Keratinocyte (primary cell): ENCODE results near the gene MAP1S. TPM values are rescaled to one million over a fixed set of nuclear protein-coding genes. Genes with fewer than 3 reads are reported as not detected.

Source experiments
- DNase-seq: peaks from one replicate; pipeline ENCODE4 v3.0.0-alpha.2; 2011; ENCODE audit warnings: low read depth, missing footprints, low spot score
- FAIRE-seq: peaks from 2 replicates; lab custom pipeline; 2011; peaks lifted over from hg19 to GRCh38; lab: Jason Lieb, UNC
- H2AFZ ChIP-seq: 2 replicates; pipeline ENCODE4 v1.6.0; 2012; ENCODE audit warnings: low read length, control low read depth, inconsistent platforms; ENCODE audit not compliant: control insufficient read depth
- H3K27ac ChIP-seq: 2 replicates; pipeline ENCODE4 v1.5.1; 2011; ENCODE audit warnings: low read length; ENCODE audit not compliant: control insufficient read depth, insufficient read depth
- H3K27me3 ChIP-seq: 3 replicates; pipeline ENCODE4 v1.6.0; 2011; ENCODE audit warnings: low read length; ENCODE audit not compliant: control insufficient read depth, insufficient read depth; ENCODE audit errors: extremely low read depth
- H3K36me3 ChIP-seq, 2 experiments: 2 replicates in 1 of 2; 3 replicates in 1 of 2; pipeline ENCODE4 v1.5.1; 2011; ENCODE audit warnings: low read length in 2 of 2, mild to moderate bottlenecking in 1 of 2; ENCODE audit not compliant: control insufficient read depth in 2 of 2, insufficient read depth in 2 of 2; ENCODE audit errors: extremely low read depth in 1 of 2
- H3K4me1 ChIP-seq: 3 replicates; pipeline ENCODE4 v1.5.1; 2011; ENCODE audit warnings: low read length; ENCODE audit not compliant: control insufficient read depth, insufficient read depth; ENCODE audit errors: extremely low read depth
- H3K4me2 ChIP-seq: 3 replicates; pipeline ENCODE4 v1.6.0; 2011; ENCODE audit warnings: low read depth, low read length; ENCODE audit not compliant: control insufficient read depth, insufficient read depth; ENCODE audit errors: extremely low read depth
- H3K4me3 ChIP-seq, 3 experiments: fragments of 200-600 bp in 1 of 3; sonication (generic) in 1 of 3; 2 replicates in 2 of 3; 3 replicates in 1 of 3; pipeline ENCODE4 v1.5.1; 2011 to 2016; ENCODE audit warnings: low read length in 3 of 3, mild to moderate bottlenecking in 3 of 3, control low read depth in 2 of 3, inconsistent platforms in 1 of 3, low read depth in 1 of 3, mixed read lengths in 1 of 3, mixed run types in 1 of 3, moderate library complexity in 1 of 3; ENCODE audit not compliant: control insufficient read depth in 2 of 3, insufficient read depth in 2 of 3; ENCODE audit errors: extremely low read depth in 1 of 3
- H3K79me2 ChIP-seq: 2 replicates; pipeline ENCODE4 v1.6.0; 2012; ENCODE audit warnings: low read length; ENCODE audit not compliant: control insufficient read depth, insufficient read depth
- H3K9ac ChIP-seq: 3 replicates; pipeline ENCODE4 v1.6.0; 2011; ENCODE audit warnings: low read length; ENCODE audit not compliant: control insufficient read depth, insufficient read depth; ENCODE audit errors: extremely low read depth
- H3K9me1 ChIP-seq: 3 replicates; pipeline ENCODE4 v1.6.0; 2011; ENCODE audit warnings: low read length; ENCODE audit not compliant: control insufficient read depth, insufficient read depth; ENCODE audit errors: extremely low read depth
- H3K9me3 ChIP-seq: 2 replicates; pipeline ENCODE4 v1.5.1; 2012; ENCODE audit warnings: low read depth, low read length; ENCODE audit not compliant: control insufficient read depth
- H4K20me1 ChIP-seq: 3 replicates; pipeline ENCODE4 v1.6.0; 2011; ENCODE audit warnings: low read length; ENCODE audit not compliant: control insufficient read depth, insufficient read depth; ENCODE audit errors: extremely low read depth
- EZH2 ChIP-seq: IDR thresholded peaks from one replicate; pipeline ENCODE4 v1.6.1; 2012; ENCODE audit warnings: inconsistent platforms, mild to moderate bottlenecking, low read length, moderate library complexity
- dilution Hi-C: fragments of 300-500 bp; cut with MboI; formaldehyde crosslinking; loops from one replicate; pipeline ENCODE4 v1.7.0; 2020; ENCODE audit warnings: low sequenced_read_pairs; ENCODE audit not compliant: extremely low pct_ligation_motif_present
- polyA plus RNA-seq, 5 experiments: library from polyadenylated mRNA; depleted of rRNA in 3 of 5; stranded (reverse) in 3 of 5; stranded (forward) in 1 of 5; unstranded in 1 of 5; fragments of >200 nt; gene quantifications; 1 replicate in 1 of 5; 2 replicates in 3 of 5; 3 replicates in 1 of 5; pipeline versions ENCODE4 v1.2.1 to v1.2.3, GENCODE V29; 2011 to 2012; ENCODE audit warnings: missing spikeins in 2 of 5, low read depth in 1 of 5, low replicate concordance in 1 of 5
- TF ChIP-seq, protein P1 (sequence below), 3 experiments: IDR thresholded peaks in 1 of 3; conservative IDR thresholded peaks in 1 of 3; optimal IDR thresholded peaks in 1 of 3; 2 replicates in 2 of 3; 3 replicates in 1 of 3; pipeline versions ENCODE3 to v1.5.1; 2011; ENCODE audit warnings: low read length in 3 of 3, mild to moderate bottlenecking in 3 of 3, moderate library complexity in 2 of 3, control low read depth in 1 of 3, inconsistent platforms in 1 of 3; ENCODE audit not compliant: insufficient read depth in 2 of 3; ENCODE audit errors: extremely low read depth in 1 of 3

The MAP1S gene
- polyA plus RNA-seq, 1 donor (not counting 4 experiments of a cell fraction or from before 2014, with no cell fraction given): 3.7 TPM

DNA sequence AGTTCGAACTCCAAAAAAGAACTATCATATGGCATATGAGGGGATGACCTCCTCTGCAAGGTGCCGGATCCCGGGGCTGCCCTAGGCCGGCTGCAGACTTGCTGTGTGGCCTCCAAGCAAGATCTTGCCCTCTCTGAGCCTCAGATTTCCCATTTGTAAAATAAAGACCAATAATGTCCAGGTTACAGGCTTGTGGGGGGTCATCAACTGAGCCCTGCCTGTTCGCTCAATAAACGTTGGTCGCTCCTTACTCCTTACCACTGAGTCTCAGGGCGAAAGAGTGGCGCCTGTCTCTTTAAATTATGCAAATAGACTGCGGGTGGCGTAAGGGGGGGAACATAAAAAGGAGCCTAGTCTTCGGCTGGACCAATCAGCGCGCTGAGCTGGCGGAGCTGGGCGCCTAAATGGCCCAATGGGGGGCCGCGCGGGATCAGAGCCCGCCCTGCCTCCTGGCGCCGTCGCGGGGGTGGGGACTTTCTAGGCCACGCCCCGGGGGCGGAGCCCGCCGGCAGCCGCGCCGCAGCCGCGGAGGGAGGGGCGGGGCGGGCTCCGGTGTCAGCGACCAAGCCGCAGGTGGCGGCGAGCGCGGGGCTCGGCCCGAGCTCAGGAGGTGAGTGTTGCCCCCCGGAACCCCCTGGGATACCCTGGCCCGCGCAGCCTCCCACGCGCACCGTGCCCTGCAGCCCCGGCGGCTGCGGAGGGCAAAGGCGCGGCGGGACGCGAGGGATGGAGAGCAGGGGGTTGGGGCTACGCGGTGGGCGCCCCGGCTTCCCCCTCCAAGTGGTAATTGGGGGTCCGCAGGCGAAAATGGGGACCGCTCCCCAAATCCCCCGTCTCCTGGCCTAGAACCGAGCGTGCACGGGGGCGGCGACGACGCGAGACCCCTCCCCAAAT is 28.2 kb downstream of the MAP1S start:
- Histone ChIP-seq H3K36me3 (no peaks in the 10 kb centered on the region), H4K20me1 (no peaks in the 10 kb centered on the region), H3K9ac (no peak overlapping the region), H2AFZ (peak overlapping the region; percentile 49), H3K4me1 (no peaks in the 10 kb centered on the region), H3K4me3 (peak overlapping the region; percentile 17 to 48 (median 45)), H3K27me3 (peaks cover 8% of the 10 kb centered on the region), H3K9me3 (no peaks in the 10 kb centered on the region), H3K4me2 (peak overlapping the region; percentile 76), H3K9me1 (no peaks in the 10 kb centered on the region), H3K79me2 (no peaks in the 10 kb centered on the region), H3K27ac (no peak overlapping the region)
- TF ChIP-seq, protein P1, sequence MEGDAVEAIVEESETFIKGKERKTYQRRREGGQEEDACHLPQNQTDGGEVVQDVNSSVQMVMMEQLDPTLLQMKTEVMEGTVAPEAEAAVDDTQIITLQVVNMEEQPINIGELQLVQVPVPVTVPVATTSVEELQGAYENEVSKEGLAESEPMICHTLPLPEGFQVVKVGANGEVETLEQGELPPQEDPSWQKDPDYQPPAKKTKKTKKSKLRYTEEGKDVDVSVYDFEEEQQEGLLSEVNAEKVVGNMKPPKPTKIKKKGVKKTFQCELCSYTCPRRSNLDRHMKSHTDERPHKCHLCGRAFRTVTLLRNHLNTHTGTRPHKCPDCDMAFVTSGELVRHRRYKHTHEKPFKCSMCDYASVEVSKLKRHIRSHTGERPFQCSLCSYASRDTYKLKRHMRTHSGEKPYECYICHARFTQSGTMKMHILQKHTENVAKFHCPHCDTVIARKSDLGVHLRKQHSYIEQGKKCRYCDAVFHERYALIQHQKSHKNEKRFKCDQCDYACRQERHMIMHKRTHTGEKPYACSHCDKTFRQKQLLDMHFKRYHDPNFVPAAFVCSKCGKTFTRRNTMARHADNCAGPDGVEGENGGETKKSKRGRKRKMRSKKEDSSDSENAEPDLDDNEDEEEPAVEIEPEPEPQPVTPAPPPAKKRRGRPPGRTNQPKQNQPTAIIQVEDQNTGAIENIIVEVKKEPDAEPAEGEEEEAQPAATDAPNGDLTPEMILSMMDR (optimal IDR thresholded peaks at IDR 0.05 in 1 of 3, IDR thresholded peaks at IDR 0.05 in 1 of 3, conservative IDR thresholded peaks at IDR 0.05 in 1 of 3; ENCODE audit: extremely low read depth in 1 of 3, insufficient read depth in 2 of 3, low read length in 3 of 3): no peak
- no peak for TF ChIP-seq EZH2
- FAIRE-seq (no peak), DNase-seq (peak; percentile 41)
- dilution Hi-C loops: no loop called here

DNA sequence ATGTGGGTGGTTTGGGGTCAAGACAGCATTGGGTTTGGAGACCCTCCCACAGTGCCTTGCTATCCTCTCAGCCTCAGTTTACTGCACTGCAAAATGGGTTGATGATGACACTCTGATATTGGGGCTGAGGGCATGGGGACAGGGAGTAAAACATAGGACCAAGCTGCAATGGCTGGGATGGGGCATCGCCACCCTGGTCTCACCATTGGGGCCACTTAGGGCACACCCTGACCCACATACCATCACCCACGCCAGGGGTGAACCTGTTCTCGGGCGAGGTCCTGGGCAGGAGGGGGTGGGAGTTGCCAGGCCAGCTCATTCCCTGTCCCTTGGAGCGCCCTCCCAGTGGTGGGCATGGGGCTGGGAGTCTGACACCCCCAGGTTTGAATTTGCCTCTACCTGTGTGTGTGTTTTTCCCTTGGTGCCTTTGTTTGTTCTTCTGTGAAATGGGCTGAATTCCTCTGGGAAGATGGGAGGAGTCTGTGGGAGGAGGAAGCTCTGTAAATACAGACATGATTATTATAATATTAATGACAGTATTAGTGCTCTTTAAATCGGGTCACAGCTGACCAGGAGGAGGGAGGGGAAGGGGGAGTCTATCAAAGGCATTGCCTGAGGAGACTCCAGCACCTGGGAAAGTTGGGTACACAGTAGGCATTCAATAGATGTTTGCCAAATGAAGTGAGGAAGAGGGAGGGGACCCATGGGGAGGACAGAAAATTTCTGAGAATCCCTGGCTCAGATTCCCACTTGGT is 29.8 kb downstream of the MAP1S start:
- no peak for DNase-seq
- H3K79me2 ChIP-seq: no peaks in the 10 kb centered on the region
- dilution Hi-C loops: no loop called here
- no peak overlapping the region for H3K4me3 ChIP-seq
- H3K27me3 ChIP-seq: peaks cover 8% of the 10 kb centered on the region
- no peaks in the 10 kb centered on the region for H3K36me3 ChIP-seq
- no peaks in the 10 kb centered on the region for H3K9me3 ChIP-seq
- no peaks in the 10 kb centered on the region for H3K4me1 ChIP-seq
- H4K20me1 ChIP-seq: no peaks in the 10 kb centered on the region
- no peak overlapping the region for H3K27ac ChIP-seq
- H3K4me2 ChIP-seq: no peak overlapping the region
- H3K9me1 ChIP-seq: no peaks in the 10 kb centered on the region
- no peak overlapping the region for H2AFZ ChIP-seq
- no peak for FAIRE-seq
- TF ChIP-seq, protein P1 (optimal IDR thresholded peaks at IDR 0.05 in 1 of 3, IDR thresholded peaks at IDR 0.05 in 1 of 3, conservative IDR thresholded peaks at IDR 0.05 in 1 of 3; ENCODE audit: extremely low read depth in 1 of 3, insufficient read depth in 2 of 3, low read length in 3 of 3): no peak
- no peak for TF ChIP-seq EZH2
- H3K9ac ChIP-seq: no peak overlapping the region
